A549 (cell line): ENCODE results near the gene JAKMIP1. TPM values are rescaled to one million over a fixed set of nuclear protein-coding genes. Genes with fewer than 3 reads are reported as not detected.

Source experiments
- ATAC-seq, 2 experiments: fragments of 200-7000 bp in 1 of 2; fragments of >200 bp in 1 of 2; cut with Nextera tagmentation in 1 of 2; cut with Tn5 transposase in 1 of 2; 3 replicates each; pipeline versions ENCODE4 v1.8.0 to v1.9.1; 2018 to 2020; ENCODE audit warnings: mild to moderate bottlenecking in 1 of 2, moderate library complexity in 1 of 2
- CTCF ChIA-PET: fragments of 300-600 bp; sonication (Branson Sonifier 250); formaldehyde crosslinking; extraction: SDS; loops from one replicate; lab custom pipeline; 2021; ENCODE audit warnings: antibody characterized with exemption, inconsistent platforms; lab: Yijun Ruan, JAX
- POLR2A ChIA-PET: fragments of 350-600 bp; formaldehyde crosslinking; extraction: SDS; loops from one replicate; lab custom pipeline; 2021; ENCODE audit warnings: antibody characterized with exemption, inconsistent platforms; lab: Yijun Ruan, JAX
- DNase-seq, 2 experiments: peaks; one replicate each; pipeline versions ENCODE4 v3.0.0 to v3.0.0-alpha.2; 2011 to 2016; ENCODE audit warnings: low read depth in 1 of 2, low spot score in 1 of 2
- FAIRE-seq: peaks from 2 replicates; lab custom pipeline; 2011; peaks lifted over from hg19 to GRCh38; lab: Jason Lieb, UNC
- H3K27ac ChIP-seq, 2 experiments: fragments of >200 bp; sonication (Bioruptor Twin); formaldehyde crosslinking; 3 replicates each; pipeline ENCODE4 v1.5.1; 2016 to 2017
- H3K4me1 ChIP-seq: fragments of >200 bp; sonication (Bioruptor Twin); formaldehyde crosslinking; 3 replicates; pipeline ENCODE4 v1.6.1; 2016
- H3K4me2 ChIP-seq: fragments of >200 bp; sonication (Bioruptor Twin); formaldehyde crosslinking; 3 replicates; pipeline ENCODE4 v1.6.1; 2016
- H3K4me3 ChIP-seq: fragments of >200 bp; sonication (Bioruptor Twin); formaldehyde crosslinking; 3 replicates; pipeline ENCODE4 v1.5.1; 2016
- H3K9me3 ChIP-seq: fragments of >200 bp; sonication (Bioruptor Twin); formaldehyde crosslinking; 3 replicates; pipeline ENCODE4 v1.6.1; 2016
- BCL3 ChIP-seq: fragments of >200 bp; sonication (Bioruptor Twin); formaldehyde crosslinking; IDR thresholded peaks from 3 replicates; pipeline ENCODE4 v1.6.1; 2016
- BHLHE40 ChIP-seq: IDR thresholded peaks from 2 replicates; pipeline ENCODE4 v1.6.1; 2012; ENCODE audit warnings: low read depth, low read length, inconsistent platforms
- CBX2 ChIP-seq: fragments of 200-600 bp; sonication (generic); IDR thresholded peaks from 2 replicates; pipeline ENCODE4 v1.6.1; 2016; ENCODE audit warnings: low read depth, mild to moderate bottlenecking, borderline replicate concordance
- CEBPB ChIP-seq, 2 experiments: fragments of >200 bp in 1 of 2; sonication (Bioruptor Twin) in 1 of 2; formaldehyde crosslinking in 1 of 2; IDR thresholded peaks; 2 replicates each; pipeline ENCODE4 v1.6.1; 2012 to 2016
- E2F6 ChIP-seq: IDR thresholded peaks from 2 replicates; pipeline ENCODE4 v1.6.1; 2012; ENCODE audit warnings: low read depth, borderline replicate concordance
- EHF ChIP-seq: fragments of 250-450 bp; sonication (Bioruptor Pico); IDR thresholded peaks from 2 replicates; pipeline ENCODE4 v1.5.0; 2020; ENCODE audit warnings: mild to moderate bottlenecking
- EP300 ChIP-seq, 2 experiments: fragments of >200 bp; sonication (Bioruptor Twin); formaldehyde crosslinking; IDR thresholded peaks; 2 replicates in 1 of 2; 3 replicates in 1 of 2; pipeline ENCODE4 v1.6.1; 2016 to 2017
- ESRRA ChIP-seq: fragments of 150-350 bp; IDR thresholded peaks from 2 replicates; pipeline ENCODE4 v1.6.1; 2014; ENCODE audit warnings: mild to moderate bottlenecking, low read length, borderline replicate concordance
- HDAC2 ChIP-seq: fragments of 200-600 bp; sonication (generic); IDR thresholded peaks from 2 replicates; pipeline ENCODE4 v1.6.1; 2016
- HEYL ChIP-seq: fragments of 250-450 bp; sonication (Bioruptor Pico); IDR thresholded peaks from 2 replicates; pipeline ENCODE4 v1.8.0; 2021; ENCODE audit warnings: mild to moderate bottlenecking, moderate library complexity
- JUN ChIP-seq, 2 experiments: fragments of >200 bp; sonication (Bioruptor Twin); formaldehyde crosslinking; IDR thresholded peaks; 2 replicates in 1 of 2; 3 replicates in 1 of 2; pipeline ENCODE4 v1.6.1; 2016 to 2017
- JUNB ChIP-seq: fragments of >200 bp; sonication (Bioruptor Twin); formaldehyde crosslinking; IDR thresholded peaks from 2 replicates; pipeline ENCODE4 v1.6.1; 2016
- MAX ChIP-seq: IDR thresholded peaks from 2 replicates; pipeline ENCODE4 v1.6.1; 2012
- MAZ ChIP-seq: fragments of 150-350 bp; IDR thresholded peaks from 2 replicates; pipeline ENCODE4 v1.6.1; 2014; ENCODE audit warnings: antibody characterized with exemption, low read depth, low read length, borderline replicate concordance
- MYC ChIP-seq: IDR thresholded peaks from 2 replicates; pipeline ENCODE4 v1.6.1; 2012; ENCODE audit warnings: mild to moderate bottlenecking, inconsistent platforms, low read length, improper control_type of control experiment, borderline replicate concordance
- PHF8 ChIP-seq: fragments of 200-600 bp; sonication (generic); IDR thresholded peaks from 2 replicates; pipeline ENCODE4 v1.6.1; 2016; ENCODE audit warnings: low read depth, mild to moderate bottlenecking, antibody characterized with exemption, moderate library complexity, borderline replicate concordance
- POLR2AphosphoS2 ChIP-seq: conservative IDR thresholded peaks from 2 replicates; pipeline ENCODE4 v1.6.1; 2012; ENCODE audit warnings: low read length, improper control_type of control experiment, inconsistent platforms
- RAD21 ChIP-seq, 2 experiments: fragments of >200 bp in 1 of 2; sonication (Bioruptor Twin) in 1 of 2; formaldehyde crosslinking in 1 of 2; IDR thresholded peaks in 1 of 2; conservative IDR thresholded peaks in 1 of 2; 2 replicates in 1 of 2; 3 replicates in 1 of 2; pipeline ENCODE4 v1.6.1; 2012 to 2018; ENCODE audit warnings: inconsistent platforms in 1 of 2
- RARB ChIP-seq: fragments of 250-450 bp; sonication (Bioruptor Pico); IDR thresholded peaks from 2 replicates; pipeline ENCODE4 v1.8.0; 2021; ENCODE audit warnings: mild to moderate bottlenecking, moderate library complexity
- RCOR1 ChIP-seq: fragments of 150-350 bp; IDR thresholded peaks from 2 replicates; pipeline ENCODE4 v1.6.1; 2014; ENCODE audit warnings: antibody characterized with exemption, low read length, low read depth
- RFX5 ChIP-seq: fragments of 450-650 bp; IDR thresholded peaks from 2 replicates; pipeline ENCODE4 v1.7.1; 2014; ENCODE audit warnings: antibody characterized with exemption, mild to moderate bottlenecking, moderate library complexity
- TFCP2L1 ChIP-seq: fragments of 250-450 bp; sonication (Bioruptor Pico); IDR thresholded peaks from 2 replicates; pipeline ENCODE4 v1.5.0; 2021; ENCODE audit warnings: mild to moderate bottlenecking
- TP53 ChIP-seq: fragments of 250-450 bp; sonication (Bioruptor Pico); IDR thresholded peaks from 2 replicates; pipeline ENCODE4 v1.5.0; 2021; ENCODE audit warnings: mild to moderate bottlenecking, moderate library complexity
- ZFP36 ChIP-seq: fragments of 450-650 bp; IDR thresholded peaks from 2 replicates; pipeline ENCODE4 v1.6.1; 2014; ENCODE audit warnings: borderline replicate concordance; ENCODE audit not compliant: partially characterized antibody
- WGBS: methylation state at CpG from one replicate; pipeline ENCODE4 v1.1.6; 2017; ENCODE audit errors: missing lambda C conversion rate; 5-methylcytosine and 5-hydroxymethylcytosine counted together
- polyA plus RNA-seq, 4 experiments: library from polyadenylated mRNA; depleted of rRNA in 3 of 4; stranded (reverse); fragments of >200 nt; fragmentation: RNase III in 1 of 4; extraction: RNeasy Plus Mini Kit Qiagen cat#74134 plus additional on column Dnase treatment in 1 of 4; gene quantifications; 2 replicates in 3 of 4; 3 replicates in 1 of 4; pipeline ENCODE4 v1.2.3, GENCODE V29; 2011 to 2017
- TF ChIP-seq, protein P1 (sequence below): fragments of 250-450 bp; sonication (Bioruptor Pico); IDR thresholded peaks from 2 replicates; pipeline ENCODE4 v1.5.0; 2020; ENCODE audit warnings: low read depth, mild to moderate bottlenecking, moderate library complexity

The JAKMIP1 gene
- polyA plus RNA-seq, 2 of the 4 experiments (the other 2 are of a cell fraction), result not detected

GRCh38 chr4:6010789-6011188 lies 189.6 kb downstream of the JAKMIP1 start:
- no peak for FAIRE-seq
- no peak for ATAC-seq
- H3K4me1 ChIP-seq, result no peaks in the 10 kb centered on the region
- H3K27ac ChIP-seq, result no peak overlapping the region
- ChIA-PET POLR2A (no interaction called here), CTCF (interaction anchor here (4.8 to 6.3 kb wide), 2 partner anchors 9 to 13 kb away, joined by 19 to 35 read pairs; partner anchors contain the start of gene C4orf50)
- H3K4me2 ChIP-seq, result no peak overlapping the region
- 7% methylated on average over 3 of the region's 3 CpGs for WGBS
- DNase-seq, result no peak
- TF ChIP-seq E2F6, result no peak
- no peak for TF ChIP-seq TP53 (CRISPR knock-in tag)
- no peak for TF ChIP-seq PHF8
- no peak for TF ChIP-seq RFX5
- no peak for TF ChIP-seq CBX2
- H3K9me3 ChIP-seq, result no peaks in the 10 kb centered on the region
- H3K4me3 ChIP-seq, result no peak overlapping the region

GRCh38 chr4:6009452-6009851 lies 190.9 kb downstream of the JAKMIP1 start:
- CTCF ChIA-PET, result interaction anchor here (1.1 to 6.3 kb wide), 3 partner anchors 10 to 30 kb away, joined by 3 to 35 read pairs (median 19); partner anchors contain the start of gene C4orf50
- no peak for FAIRE-seq
- POLR2A ChIA-PET, result no interaction called here
- no peak for TF ChIP-seq BCL3
- TF ChIP-seq EHF (CRISPR knock-in tag), result no peak
- TF ChIP-seq JUNB, result no peak
- TF ChIP-seq MAZ, result no peak
- no peak for TF ChIP-seq RAD21 (conservative IDR thresholded peaks at IDR 0.05 in 1 of 2, IDR thresholded peaks at IDR 0.05 in 1 of 2)
- TF ChIP-seq E2F6, result no peak
- TF ChIP-seq HDAC2, result no peak
- no peak for TF ChIP-seq RCOR1
- no peak for TF ChIP-seq RARB (CRISPR knock-in tag)
- no peak for TF ChIP-seq HEYL (CRISPR knock-in tag)
- no peak for TF ChIP-seq MYC
- TF ChIP-seq POLR2AphosphoS2, result no peak
- TF ChIP-seq ZFP36, result no peak
- TF ChIP-seq, all 56 proteins: peak for 0
- Histone ChIP-seq H3K4me3 (no peak overlapping the region), H3K27ac (no peak overlapping the region), H3K4me1 (no peaks in the 10 kb centered on the region), H3K9me3 (no peaks in the 10 kb centered on the region), H3K4me2 (no peak overlapping the region)
- ATAC-seq (no peak), DNase-seq (no peak)
- WGBS, result 13% methylated on average over 8 of the region's 8 CpGs

DNA sequence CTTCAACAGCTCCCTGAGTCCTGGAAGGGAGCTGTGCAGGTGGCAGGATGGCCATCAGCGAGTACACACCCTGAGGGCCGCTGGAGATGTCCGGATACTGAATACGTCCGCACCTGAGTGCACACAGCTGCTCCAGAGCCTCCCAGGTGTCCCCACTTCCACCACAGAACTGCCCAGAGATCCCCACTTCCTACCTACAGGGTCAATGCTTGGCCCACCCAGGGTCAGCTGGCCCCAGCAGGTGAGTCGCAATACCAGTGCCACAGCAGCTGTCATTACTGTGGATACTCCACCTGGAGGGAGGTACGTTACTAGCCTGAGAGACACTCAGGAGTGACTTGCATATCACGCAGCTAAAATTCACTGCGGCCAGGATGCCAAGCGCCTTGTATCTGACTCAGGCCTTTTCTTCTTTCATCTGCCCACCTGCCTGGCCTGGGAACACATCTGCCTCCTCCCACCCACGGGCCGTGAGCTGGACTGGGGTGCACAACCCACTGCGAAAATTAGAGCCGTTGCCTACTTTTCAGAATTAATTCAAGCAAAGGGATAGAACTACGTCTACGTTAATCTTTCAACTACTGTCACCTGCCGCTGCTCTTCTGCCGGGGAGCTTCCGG lies 191.5 kb downstream of the JAKMIP1 start:
- TF ChIP-seq JUN (IDR thresholded peaks at IDR 0.05), result no peak
- TF ChIP-seq ESRRA, result no peak
- TF ChIP-seq TFCP2L1 (CRISPR knock-in tag), result no peak
- TF ChIP-seq BCL3, result no peak
- no peak for TF ChIP-seq BHLHE40
- TF ChIP-seq MAX, result no peak
- no peak for TF ChIP-seq MYC
- no peak for TF ChIP-seq E2F6
- TF ChIP-seq JUNB, result no peak
- TF ChIP-seq CEBPB (IDR thresholded peaks at IDR 0.05), result no peak
- TF ChIP-seq, protein P1, sequence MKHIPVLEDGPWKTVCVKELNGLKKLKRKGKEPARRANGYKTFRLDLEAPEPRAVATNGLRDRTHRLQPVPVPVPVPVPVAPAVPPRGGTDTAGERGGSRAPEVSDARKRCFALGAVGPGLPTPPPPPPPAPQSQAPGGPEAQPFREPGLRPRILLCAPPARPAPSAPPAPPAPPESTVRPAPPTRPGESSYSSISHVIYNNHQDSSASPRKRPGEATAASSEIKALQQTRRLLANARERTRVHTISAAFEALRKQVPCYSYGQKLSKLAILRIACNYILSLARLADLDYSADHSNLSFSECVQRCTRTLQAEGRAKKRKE, result no peak
- TF ChIP-seq EP300 (IDR thresholded peaks at IDR 0.05), result no peak
- TF ChIP-seq, all 56 proteins: peak for 0
- H3K9me3 ChIP-seq, result no peaks in the 10 kb centered on the region
- H3K4me2 ChIP-seq, result no peak overlapping the region
- no peak overlapping the region for H3K27ac ChIP-seq
- ATAC-seq (no peak), DNase-seq (no peak), FAIRE-seq (no peak)
- ChIA-PET CTCF (interaction anchor here (1.1 to 6.3 kb wide), 3 partner anchors 11 to 29 kb away, joined by 3 to 35 read pairs (median 19); partner anchors contain the start of gene C4orf50), POLR2A (no interaction called here)
- WGBS, result 55% methylated on average over 12 of the region's 19 CpGs
- no peak overlapping the region for H3K4me3 ChIP-seq
- H3K4me1 ChIP-seq, result no peaks in the 10 kb centered on the region
